ENCODE data around the gene DIAPH3.

GRCh38 chr13:59867867-59868266 is 295.9 kb downstream of the DIAPH3 start:
- TF ChIP-seq POLR2A (IDR thresholded peaks at IDR 0.05; ENCODE audit: low read depth, low read length) (no peak), TAF1 (IDR thresholded peaks at IDR 0.05; ENCODE audit: borderline replicate concordance, low read depth, low read length) (no peak)

All from GM12892 (cell line).